Hepatocyte (in vitro differentiated cells): ENCODE data around the gene SUGCT.

ENCODE experiments used
- CTCF ChIP-seq: fragments of 200-600 bp; sonication (generic); IDR thresholded peaks from 2 replicates; pipeline ENCODE4 v1.5.1; 2016; ENCODE audit warnings: antibody characterized with exemption, mild to moderate bottlenecking; ENCODE audit not compliant: poor library complexity
- EZH2 ChIP-seq: fragments of 200-600 bp; sonication (generic); IDR thresholded peaks from 2 replicates; pipeline ENCODE4 v1.6.1; 2016; ENCODE audit warnings: antibody characterized with exemption, mild to moderate bottlenecking, borderline replicate concordance

DNA sequence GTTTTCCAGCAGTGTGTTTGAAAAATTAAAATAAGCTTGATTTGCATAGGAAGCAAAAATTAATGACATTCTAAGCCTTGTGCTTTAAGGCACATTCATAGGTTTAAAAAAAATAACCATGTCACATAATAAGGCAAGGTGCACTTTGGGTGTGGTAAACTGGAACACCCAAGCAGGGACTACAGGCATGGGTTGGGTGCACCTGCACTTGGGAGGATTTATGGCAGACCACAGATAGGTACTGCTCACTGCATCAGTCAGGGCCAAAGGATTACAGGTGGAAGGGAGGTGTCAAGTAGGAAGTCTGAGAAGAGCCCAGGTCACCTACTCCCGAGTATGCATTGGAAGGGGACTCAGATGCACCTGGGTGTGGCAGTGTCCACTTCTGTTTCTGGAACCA is 753.7 kb downstream of the SUGCT start:
- TF ChIP-seq CTCF, result no peak
- TF ChIP-seq EZH2, result no peak
